CD4-positive, alpha-beta T cell treated with Interleukin-15 for 1 hour (primary cell): ENCODE data around the gene KCNB1.

Experiments used
- DNase-seq: peaks from one replicate; pipeline ENCODE4 v3.0.0-alpha.2; 2020

KCNB1 gene

GRCh38 chr20:49384437-49385434, 97.7 kb downstream of the KCNB1 start:
- DNase-seq: peak; percentile 27

GRCh38 chr20:49381558-49382493, 100.6 kb downstream of the KCNB1 start:
- DNase-seq: no peak

- DNase-seq: no peak
These were observed 102.1 kb downstream of the KCNB1 start for GRCh38 chr20:49380337-49380780.

GRCh38 chr20:49379338-49379737, 103.1 kb downstream of the KCNB1 start:
- no peak for DNase-seq

GRCh38 chr20:49377326-49377725, 105.1 kb downstream of the KCNB1 start:
- DNase-seq: no peak

GRCh38 chr20:49375170-49375569, 107.3 kb downstream of the KCNB1 start:
- no peak for DNase-seq

- DNase-seq: no peak
These were observed 110.3 kb downstream of the KCNB1 start for GRCh38 chr20:49372095-49372734.

- DNase-seq: no peak
These were observed 113.9 kb downstream of the KCNB1 start for GRCh38 chr20:49368596-49368995.

- DNase-seq: no peak
These were observed 115.4 kb downstream of the KCNB1 start for GRCh38 chr20:49367113-49367512.

GRCh38 chr20:49366687-49367086, 115.8 kb downstream of the KCNB1 start:
- no peak for DNase-seq

GRCh38 chr20:49361862-49362660, 120.4 kb downstream of the KCNB1 start:
- no peak for DNase-seq

- no peak for DNase-seq
These were observed 122.1 kb downstream of the KCNB1 start for GRCh38 chr20:49360242-49360968.

GRCh38 chr20:49356676-49357075, 125.8 kb downstream of the KCNB1 start:
- no peak for DNase-seq

- DNase-seq: no peak
These were observed 127.8 kb downstream of the KCNB1 start for GRCh38 chr20:49354673-49355072.

GRCh38 chr20:49353348-49353747, 129.1 kb downstream of the KCNB1 start:
- no peak for DNase-seq

- DNase-seq: no peak
These were observed 129.7 kb downstream of the KCNB1 start for GRCh38 chr20:49352751-49353150.

GRCh38 chr20:49351775-49352174, 130.7 kb downstream of the KCNB1 start:
- no peak for DNase-seq

- DNase-seq: no peak
These were observed 132.7 kb downstream of the KCNB1 start for GRCh38 chr20:49349694-49350252.

GRCh38 chr20:49349078-49349477, 133.4 kb downstream of the KCNB1 start:
- no peak for DNase-seq

GRCh38 chr20:49348563-49348962, 133.9 kb downstream of the KCNB1 start:
- no peak for DNase-seq

- no peak for DNase-seq
These were observed 135.3 kb downstream of the KCNB1 start for GRCh38 chr20:49347156-49347555.
